ENCODE results near the gene TRAPPC5.

TRAPPC5 gene

GRCh38 chr19:7676376-7676775 lies 4.3 kb upstream of the TRAPPC5 start:
- DNase-seq (ENCODE audit: low spot score), result no peak

GRCh38 chr19:7676854-7677253 lies 3.8 kb upstream of the TRAPPC5 start, which contains the start of gene MCEMP1:
Gene MCEMP1, plus strand, starts transcription at chr19:7677090. Its CDS starts 31 bp downstream, at chr19:7677121.
- no peak for DNase-seq (ENCODE audit: low spot score)

- DNase-seq (ENCODE audit: low spot score), result no peak
Observed at GRCh38 chr19:7677669-7678311, 2.8 kb upstream of the TRAPPC5 start.

GRCh38 chr19:7678971-7679751 lies 1.5 kb upstream of the TRAPPC5 start:
- DNase-seq (ENCODE audit: low spot score), result no peak

- no peak for DNase-seq (ENCODE audit: low spot score)
Observed at GRCh38 chr19:7679771-7680605, 645 bp upstream of the TRAPPC5 start.

GRCh38 chr19:7681340-7682174 lies 924 bp downstream of the TRAPPC5 start:
- DNase-seq (ENCODE audit: low spot score), result peak; percentile 49

GRCh38 chr19:7682175-7682855 lies 1.7 kb downstream of the TRAPPC5 start:
- no peak for DNase-seq (ENCODE audit: low spot score)

- DNase-seq (ENCODE audit: low spot score), result no peak
Observed at GRCh38 chr19:7685546-7686445, 5.2 kb downstream of the TRAPPC5 start.

GRCh38 chr19:7687177-7687576 lies 6.5 kb downstream of the TRAPPC5 start:
- DNase-seq (ENCODE audit: low spot score), result no peak

GRCh38 chr19:7689165-7689564 lies 8.5 kb downstream of the TRAPPC5 start:
- no peak for DNase-seq (ENCODE audit: low spot score)

GRCh38 chr19:7690779-7691258 lies 10.2 kb downstream of the TRAPPC5 start:
- no peak for DNase-seq (ENCODE audit: low spot score)

GRCh38 chr19:7691497-7691896 lies 10.9 kb downstream of the TRAPPC5 start:
- DNase-seq (ENCODE audit: low spot score), result no peak

- no peak for DNase-seq (ENCODE audit: low spot score)
Observed at GRCh38 chr19:7692417-7693088, 11.9 kb downstream of the TRAPPC5 start.

GRCh38 chr19:7694499-7694898 lies 13.9 kb downstream of the TRAPPC5 start:
- DNase-seq (ENCODE audit: low spot score), result no peak

GRCh38 chr19:7697721-7698287 lies 17.2 kb downstream of the TRAPPC5 start:
- no peak for DNase-seq (ENCODE audit: low spot score)

GRCh38 chr19:7698583-7698982 lies 17.9 kb downstream of the TRAPPC5 start:
- no peak for DNase-seq (ENCODE audit: low spot score)

- DNase-seq (ENCODE audit: low spot score), result no peak
Observed at GRCh38 chr19:7699003-7699402, 18.4 kb downstream of the TRAPPC5 start.

- peak; percentile 81 for DNase-seq (ENCODE audit: low spot score)
Observed at GRCh38 chr19:7699417-7700401, 19.1 kb downstream of the TRAPPC5 start.

Measured in RKO (cell line).